HepG2 (cell line): ENCODE data around the gene CYP2C19. TPM values are rescaled to one million over a fixed set of nuclear protein-coding genes. Genes with fewer than 3 reads are reported as not detected.
A peak's percentile ranks its signal among the peaks of the same experiment; 100 is the strongest.
"Not testable (repeated sequence)": the region's sequence is repeated elsewhere in the genome, so short reads cannot be mapped to it uniquely, and the experiment has no call there.

Experiments used
- ATAC-seq: fragments of 200-7000 bp; cut with Tn5 transposase; 3 replicates; pipeline ENCODE4 v1.9.1; 2020; ENCODE audit warnings: mild to moderate bottlenecking, moderate library complexity
- BruUV-seq: library from RNA; stranded (reverse); fragments of 400-500 nt; replicated peaks from 2 replicates; lab custom pipeline; 2021; lab: Mats Ljungman, UMichigan
- CTCF ChIA-PET: fragments of 300-600 bp; formaldehyde crosslinking; extraction: SDS; loops from one replicate; lab custom pipeline; 2021; ENCODE audit warnings: low total read pairs, inconsistent platforms, low intra/inter-chr PET ratio; lab: Yijun Ruan, JAX
- POLR2A ChIA-PET: fragments of 350-600 bp; sonication (Branson Sonifier 250); formaldehyde crosslinking; loops from one replicate; lab custom pipeline; 2020; ENCODE audit warnings: antibody characterized with exemption, inconsistent platforms; lab: Yijun Ruan, JAX
- DNase-seq: peaks from one replicate; pipeline ENCODE4 v3.0.0-alpha.2; 2015; ENCODE audit warnings: low spot score
- FAIRE-seq: peaks from 3 replicates; lab custom pipeline; 2011; peaks lifted over from hg19 to GRCh38; lab: Jason Lieb, UNC
- H2AFZ ChIP-seq: one replicate; pipeline ENCODE4 v1.6.1; 2011; ENCODE audit warnings: low read length, inconsistent platforms
- H3K27ac ChIP-seq: fragments of 300-600 bp; 3 replicates; pipeline ENCODE4 v1.8.0; 2011; ENCODE audit warnings: mixed run types, mild to moderate bottlenecking, mixed read lengths, low read length, inconsistent platforms; ENCODE audit not compliant: insufficient read depth; ENCODE audit errors: extremely low read length
- H3K27me3 ChIP-seq, 2 experiments: fragments of 200-600 bp in 1 of 2; 2 replicates in 1 of 2; 3 replicates in 1 of 2; pipeline versions ENCODE4 v1.6.0 to v1.8.0; 2011; ENCODE audit warnings: low read length in 2 of 2, mild to moderate bottlenecking in 2 of 2, moderate library complexity in 2 of 2, inconsistent platforms in 1 of 2; ENCODE audit not compliant: insufficient read depth in 2 of 2, control insufficient read depth in 1 of 2
- H3K36me3 ChIP-seq, 2 experiments: fragments of 200-600 bp in 1 of 2; replicated peaks in 1 of 2; 2 replicates in 1 of 2; 3 replicates in 1 of 2; pipeline versions ENCODE4 v1.5.1 to v1.8.0; 2011; ENCODE audit warnings: low read length in 2 of 2, inconsistent platforms in 1 of 2; ENCODE audit not compliant: insufficient read depth in 2 of 2, control insufficient read depth in 1 of 2
- H3K4me1 ChIP-seq: 2 replicates; pipeline ENCODE4 v1.5.1; 2012; ENCODE audit warnings: low read length, inconsistent platforms; ENCODE audit not compliant: insufficient read depth
- H3K4me2 ChIP-seq: 2 replicates; pipeline ENCODE4 v1.6.0; 2011; ENCODE audit warnings: low read depth, low read length, inconsistent platforms
- H3K4me3 ChIP-seq, 3 experiments: fragments of 200-600 bp in 1 of 3; sonication (generic), shearing (Covaris generic) in 1 of 3; replicated peaks in 1 of 3; 2 replicates each; pipeline ENCODE4 v1.5.1; 2011 to 2016; ENCODE audit warnings: low read length in 3 of 3, inconsistent platforms in 2 of 3, low read depth in 2 of 3, mild to moderate bottlenecking in 2 of 3, control low read depth in 1 of 3, mixed read lengths in 1 of 3; ENCODE audit not compliant: insufficient read depth in 1 of 3
- H3K79me2 ChIP-seq: one replicate; pipeline ENCODE4 v1.6.1; 2011; ENCODE audit warnings: low read length, inconsistent platforms; ENCODE audit not compliant: insufficient read depth
- H3K9ac ChIP-seq: 2 replicates; pipeline ENCODE4 v1.6.0; 2011; ENCODE audit warnings: mild to moderate bottlenecking, low read depth, low read length, inconsistent platforms; ENCODE audit not compliant: insufficient read depth
- H3K9me3 ChIP-seq: 2 replicates; pipeline ENCODE4 v1.5.1; 2012; ENCODE audit warnings: mild to moderate bottlenecking, low read length
- H4K20me1 ChIP-seq: 2 replicates; pipeline ENCODE4 v1.6.0; 2011; ENCODE audit warnings: inconsistent platforms, mild to moderate bottlenecking, low read length, moderate library complexity; ENCODE audit not compliant: insufficient read depth
- ATF4 ChIP-seq, 2 experiments: fragments of 450-650 bp in 1 of 2; sonication (generic) in 1 of 2; formaldehyde crosslinking; IDR thresholded peaks; 2 replicates each; pipeline versions ENCODE4 v1.5.0 to v1.8.0; 2020 to 2022; ENCODE audit warnings: mild to moderate bottlenecking in 1 of 2, missing genetic modification reagents in 1 of 2
- ATF7 ChIP-seq, 2 experiments: fragments of 450-650 bp in 1 of 2; sonication (generic) in 1 of 2; formaldehyde crosslinking in 1 of 2; IDR thresholded peaks; 2 replicates each; pipeline versions ENCODE4 v1.4.0 to v1.6.1; 2016 to 2020; ENCODE audit warnings: antibody characterized with exemption in 1 of 2, mild to moderate bottlenecking in 1 of 2, missing genetic modification reagents in 1 of 2
- MIER2 ChIP-seq: IDR thresholded peaks from 2 replicates; pipeline ENCODE4 v1.6.1; 2016; ENCODE audit warnings: missing biosample characterization, missing genetic modification reagents
- TSC22D2 ChIP-seq: sonication (generic); formaldehyde crosslinking; IDR thresholded peaks from 2 replicates; pipeline ENCODE4 v1.5.1; 2020; ENCODE audit warnings: missing genetic modification reagents, mild to moderate bottlenecking, borderline replicate concordance
- ZNF281 ChIP-seq: sonication (generic); formaldehyde crosslinking; IDR thresholded peaks from 2 replicates; pipeline ENCODE4 v1.4.0; 2020; ENCODE audit warnings: missing genetic modification reagents, borderline replicate concordance
- ZNF292 ChIP-seq: sonication (generic); formaldehyde crosslinking; IDR thresholded peaks from 2 replicates; pipeline ENCODE4 v1.8.1; 2022; ENCODE audit warnings: mild to moderate bottlenecking, low read depth, missing genetic modification reagents, borderline replicate concordance
- ZNF503 ChIP-seq: sonication (generic); formaldehyde crosslinking; IDR thresholded peaks from 2 replicates; pipeline ENCODE4 v1.4.0; 2020; ENCODE audit warnings: missing genetic modification reagents
- ZNF704 ChIP-seq: sonication (generic); formaldehyde crosslinking; IDR thresholded peaks from 2 replicates; pipeline ENCODE4 v1.8.1; 2023; ENCODE audit warnings: mild to moderate bottlenecking, inconsistent platforms, moderate library complexity, missing genetic modification reagents, borderline replicate concordance
- WGBS: methylation state at CpG from one replicate; pipeline ENCODE4 v1.1.6; 2017; ENCODE audit warnings: low lambda C conversion rate; 5-methylcytosine and 5-hydroxymethylcytosine counted together
- in situ Hi-C: cut with HindIII; loops from 2 replicates; pipeline ENCODE4 v1.10.0; 2017; ENCODE audit warnings: low pct_unique_long_range_greater_than_20kb; ENCODE audit not compliant: extremely low pct_ligation_motif_present
- intact Hi-C: fragments of 100-400 bp; cut with micrococcal nuclease; formaldehyde crosslinking; loops from one replicate; pipeline ENCODE4 v1.10.0; 2022; ENCODE audit not compliant: unreplicated experiment
- polyA plus RNA-seq, 8 experiments: library from polyadenylated mRNA; depleted of rRNA in 3 of 8; stranded (reverse) in 7 of 8; unstranded in 1 of 8; fragments of >200 nt; fragmentation: Illumina TruSeq in 4 of 8; extraction: Trizol in 4 of 8; gene quantifications; 2 replicates each; pipeline versions ENCODE4 v1.2.1 to v1.2.3, GENCODE V29; 2011 to 2016; ENCODE audit warnings: low read depth in 4 of 8, missing spikeins in 1 of 8, mixed read lengths in 1 of 8; ENCODE audit not compliant: insufficient read depth in 1 of 8
- total RNA-seq, 5 experiments: library from RNA; depleted of rRNA; stranded (reverse); fragments of >200 nt; fragmentation: Illumina TruSeq; extraction: Trizol; gene quantifications; 2 replicates each; pipeline ENCODE4 v1.2.3, GENCODE V29; 2016; ENCODE audit warnings: low read depth in 1 of 5

The CYP2C19 gene
- total and polyA plus RNA-seq, 2 of the 13 experiments (the other 11 are each of a cell fraction or from before 2014, with no cell fraction given): not detected

- H3K4me1 ChIP-seq, H2AFZ ChIP-seq, DNase-seq, FAIRE-seq, H3K9me3 ChIP-seq, H4K20me1 ChIP-seq, ATAC-seq, H3K27ac ChIP-seq, H3K9ac ChIP-seq, in situ Hi-C loops, H3K4me2 ChIP-seq, intact Hi-C loops, BruUV-seq, H3K36me3 ChIP-seq, H3K27me3 ChIP-seq, POLR2A ChIA-PET, H3K4me3 ChIP-seq, CTCF ChIA-PET, H3K79me2 ChIP-seq: not testable (repeated sequence)
- 65% methylated on average over 13 of the region's 13 CpGs for WGBS
- TF ChIP-seq ZNF281 (CRISPR knock-in tag): 0 out of 2 replicates have a peak, but pooled peaks have one; percentile 33
These were observed 67.5 kb downstream of the CYP2C19 start for GRCh38 chr10:94830025-94830424.

GRCh38 chr10:94846204-94846603 is 83.7 kb downstream of the CYP2C19 start:
- ChIA-PET POLR2A (no interaction called here), CTCF (no interaction called here)
- in situ Hi-C loops (no loop called here), intact Hi-C loops (no loop called here)
- Histone ChIP-seq H3K9ac (no peak overlapping the region), H4K20me1 (no peaks in the 10 kb centered on the region), H3K9me3 (no peaks in the 10 kb centered on the region), H3K79me2 (no peaks in the 10 kb centered on the region), H3K4me2 (no peak overlapping the region), H3K4me3 (no peak overlapping the region), H3K36me3 (no peaks in the 10 kb centered on the region), H3K27me3 (no peaks in the 10 kb centered on the region), H2AFZ (no peak overlapping the region), H3K27ac (no peak overlapping the region), H3K4me1 (no peaks in the 10 kb centered on the region)
- FAIRE-seq (no peak), ATAC-seq (no peak), DNase-seq (no peak)
- BruUV-seq: no TSS peak
- 2% methylated on average over 1 of the region's 1 CpG for WGBS
- TF ChIP-seq ATF4 (CRISPR knock-in tag; IDR thresholded peaks at IDR 0.05): no peak
- no peak for TF ChIP-seq ZNF704 (CRISPR knock-in tag)
- no peak for TF ChIP-seq ATF7 (IDR thresholded peaks at IDR 0.05)
- no peak for TF ChIP-seq ATF7 (CRISPR knock-in tag; IDR thresholded peaks at IDR 0.05)
- no peak for TF ChIP-seq MIER2
- no peak for TF ChIP-seq ZNF503
- no peak for TF ChIP-seq TSC22D2 (CRISPR knock-in tag)
- no peak for TF ChIP-seq ZNF292
